Measurements from ENCODE around the gene RAB11A.

DNA sequence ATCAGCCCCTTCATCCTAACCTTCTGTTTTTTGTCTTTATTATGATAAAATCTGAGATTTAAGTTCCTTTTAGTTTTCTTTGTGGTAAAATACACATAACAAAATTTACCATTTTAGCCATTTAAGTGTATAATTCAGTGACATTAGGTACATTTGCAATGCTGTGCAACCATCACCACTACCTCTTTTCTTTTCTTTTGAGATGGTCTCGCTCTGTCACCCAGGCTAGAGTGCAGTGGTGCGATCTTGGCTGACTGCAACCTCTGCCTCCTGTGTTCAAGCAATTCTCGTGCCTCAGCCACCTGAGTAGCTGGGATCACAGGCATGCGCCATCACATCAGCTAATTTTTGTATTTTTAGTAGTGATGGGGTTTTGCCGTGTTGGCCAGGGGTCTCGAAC lies 6.2 kb upstream of the RAB11A start:
- TF ChIP-seq, protein P1, sequence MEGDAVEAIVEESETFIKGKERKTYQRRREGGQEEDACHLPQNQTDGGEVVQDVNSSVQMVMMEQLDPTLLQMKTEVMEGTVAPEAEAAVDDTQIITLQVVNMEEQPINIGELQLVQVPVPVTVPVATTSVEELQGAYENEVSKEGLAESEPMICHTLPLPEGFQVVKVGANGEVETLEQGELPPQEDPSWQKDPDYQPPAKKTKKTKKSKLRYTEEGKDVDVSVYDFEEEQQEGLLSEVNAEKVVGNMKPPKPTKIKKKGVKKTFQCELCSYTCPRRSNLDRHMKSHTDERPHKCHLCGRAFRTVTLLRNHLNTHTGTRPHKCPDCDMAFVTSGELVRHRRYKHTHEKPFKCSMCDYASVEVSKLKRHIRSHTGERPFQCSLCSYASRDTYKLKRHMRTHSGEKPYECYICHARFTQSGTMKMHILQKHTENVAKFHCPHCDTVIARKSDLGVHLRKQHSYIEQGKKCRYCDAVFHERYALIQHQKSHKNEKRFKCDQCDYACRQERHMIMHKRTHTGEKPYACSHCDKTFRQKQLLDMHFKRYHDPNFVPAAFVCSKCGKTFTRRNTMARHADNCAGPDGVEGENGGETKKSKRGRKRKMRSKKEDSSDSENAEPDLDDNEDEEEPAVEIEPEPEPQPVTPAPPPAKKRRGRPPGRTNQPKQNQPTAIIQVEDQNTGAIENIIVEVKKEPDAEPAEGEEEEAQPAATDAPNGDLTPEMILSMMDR (IDR thresholded peaks at IDR 0.05; ENCODE audit: insufficient read depth, low read length) = no peak
- TF ChIP-seq, protein P2, sequence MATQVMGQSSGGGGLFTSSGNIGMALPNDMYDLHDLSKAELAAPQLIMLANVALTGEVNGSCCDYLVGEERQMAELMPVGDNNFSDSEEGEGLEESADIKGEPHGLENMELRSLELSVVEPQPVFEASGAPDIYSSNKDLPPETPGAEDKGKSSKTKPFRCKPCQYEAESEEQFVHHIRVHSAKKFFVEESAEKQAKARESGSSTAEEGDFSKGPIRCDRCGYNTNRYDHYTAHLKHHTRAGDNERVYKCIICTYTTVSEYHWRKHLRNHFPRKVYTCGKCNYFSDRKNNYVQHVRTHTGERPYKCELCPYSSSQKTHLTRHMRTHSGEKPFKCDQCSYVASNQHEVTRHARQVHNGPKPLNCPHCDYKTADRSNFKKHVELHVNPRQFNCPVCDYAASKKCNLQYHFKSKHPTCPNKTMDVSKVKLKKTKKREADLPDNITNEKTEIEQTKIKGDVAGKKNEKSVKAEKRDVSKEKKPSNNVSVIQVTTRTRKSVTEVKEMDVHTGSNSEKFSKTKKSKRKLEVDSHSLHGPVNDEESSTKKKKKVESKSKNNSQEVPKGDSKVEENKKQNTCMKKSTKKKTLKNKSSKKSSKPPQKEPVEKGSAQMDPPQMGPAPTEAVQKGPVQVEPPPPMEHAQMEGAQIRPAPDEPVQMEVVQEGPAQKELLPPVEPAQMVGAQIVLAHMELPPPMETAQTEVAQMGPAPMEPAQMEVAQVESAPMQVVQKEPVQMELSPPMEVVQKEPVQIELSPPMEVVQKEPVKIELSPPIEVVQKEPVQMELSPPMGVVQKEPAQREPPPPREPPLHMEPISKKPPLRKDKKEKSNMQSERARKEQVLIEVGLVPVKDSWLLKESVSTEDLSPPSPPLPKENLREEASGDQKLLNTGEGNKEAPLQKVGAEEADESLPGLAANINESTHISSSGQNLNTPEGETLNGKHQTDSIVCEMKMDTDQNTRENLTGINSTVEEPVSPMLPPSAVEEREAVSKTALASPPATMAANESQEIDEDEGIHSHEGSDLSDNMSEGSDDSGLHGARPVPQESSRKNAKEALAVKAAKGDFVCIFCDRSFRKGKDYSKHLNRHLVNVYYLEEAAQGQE (IDR thresholded peaks at IDR 0.05; ENCODE audit: insufficient replicate concordance, low read depth) = no peak
- TF ChIP-seq POLR2AphosphoS5 (IDR thresholded peaks at IDR 0.05; ENCODE audit: low read depth) = no peak

All from HL-60 (cell line).